Hindlimb muscle (tissue), 1 donor: Measurements from ENCODE around the gene CCDC136. TPM values are rescaled to one million over a fixed set of nuclear protein-coding genes. Genes with fewer than 3 reads are reported as not detected.

ENCODE experiments used
- DNase-seq: peaks from one replicate; pipeline ENCODE4 v3.0.0-alpha.2; 2013
- polyA plus RNA-seq: library from polyadenylated mRNA; unstranded; fragments of 120-200 nt; gene quantifications from one replicate; pipeline ENCODE4 v1.2.1, GENCODE V29; 2013; ENCODE audit not compliant: insufficient read length

Gene CCDC136
- 19.1 TPM for polyA plus RNA-seq

- DNase-seq, result no peak
These were observed at the start of gene CCDC136 for GRCh38 chr7:128791121-128791971. Gene CCDC136, plus strand, starts transcription at chr7:128791968. Its CDS starts 444 bp downstream, at chr7:128792412.

GRCh38 chr7:128742206-128742605 lies 49.6 kb upstream of the CCDC136 start:
- no peak for DNase-seq

- DNase-seq, result no peak
These were observed 48.5 kb upstream of the CCDC136 start for GRCh38 chr7:128743112-128743772.

- DNase-seq, result no peak
These were observed 47.3 kb upstream of the CCDC136 start for GRCh38 chr7:128744366-128744905.

GRCh38 chr7:128745706-128746105 lies 46.1 kb upstream of the CCDC136 start:
- DNase-seq, result no peak

GRCh38 chr7:128747327-128748079 lies 44.3 kb upstream of the CCDC136 start:
- no peak for DNase-seq

- DNase-seq, result no peak
These were observed 39.5 kb upstream of the CCDC136 start for GRCh38 chr7:128752251-128752650.

- DNase-seq, result no peak
These were observed 36.5 kb upstream of the CCDC136 start for GRCh38 chr7:128755075-128755818.

- no peak for DNase-seq
These were observed 35.8 kb upstream of the CCDC136 start for GRCh38 chr7:128755819-128756476.

- no peak for DNase-seq
These were observed 34.6 kb upstream of the CCDC136 start for GRCh38 chr7:128757203-128757602.

GRCh38 chr7:128758553-128758952 lies 33.2 kb upstream of the CCDC136 start:
- DNase-seq, result no peak

- no peak for DNase-seq
These were observed 32.5 kb upstream of the CCDC136 start for GRCh38 chr7:128759242-128759641.

GRCh38 chr7:128763541-128763940 lies 28.2 kb upstream of the CCDC136 start:
- DNase-seq, result no peak

GRCh38 chr7:128767475-128768110 lies 24.2 kb upstream of the CCDC136 start:
- DNase-seq, result no peak

GRCh38 chr7:128770233-128770632 lies 21.5 kb upstream of the CCDC136 start:
- no peak for DNase-seq

GRCh38 chr7:128773604-128774003 lies 18.2 kb upstream of the CCDC136 start:
- no peak for DNase-seq

- DNase-seq, result no peak
These were observed 17.6 kb upstream of the CCDC136 start for GRCh38 chr7:128774029-128774689.

GRCh38 chr7:128774921-128775320 lies 16.8 kb upstream of the CCDC136 start:
- no peak for DNase-seq

- DNase-seq, result no peak
These were observed 15.9 kb upstream of the CCDC136 start, which contains the start of gene OPN1SW for GRCh38 chr7:128775744-128776474. Gene OPN1SW, minus strand, starts transcription at chr7:128775794. Its CDS starts 13 bp downstream, at chr7:128775781.
